Right ventricle myocardium inferior (tissue), 1 donor: ENCODE measurements around the gene SYMPK. TPM values are rescaled to one million over a fixed set of nuclear protein-coding genes. Genes with fewer than 3 reads are reported as not detected.
A peak's percentile ranks its signal among the peaks of the same experiment; 100 is the strongest.
"Not testable (repeated sequence)": the region's sequence is repeated elsewhere in the genome, so short reads cannot be mapped to it uniquely, and the experiment has no call there.

Experiments used
- ATAC-seq: fragments of 200-7000 bp; cut with Tn5 transposase; one replicate; pipeline ENCODE4 v1.9.1; 2020; ENCODE audit warnings: mild to moderate bottlenecking, moderate library complexity
- DNase-seq: peaks from one replicate; pipeline ENCODE4 v3.0.0; 2021; ENCODE audit errors: missing footprints
- intact Hi-C: fragments of 100-400 bp; cut with DNase I; formaldehyde crosslinking; loops from one replicate; pipeline ENCODE4 v1.11.0; 2022
- long read RNA-seq: library from polyadenylated mRNA; unstranded; transcript quantifications from one replicate; pipeline ENCODE4 v2.0.0, GENCODE V29; 2021
- total RNA-seq: library from RNA; stranded (reverse); fragmentation: NEBNext Ultra II Directional; extraction: Animal tissue kit (Norgen Biotek cat#: 25700); gene quantifications from one replicate; pipeline ENCODE4 v1.2.1, GENCODE V29; 2021
- donor health status: DM: no; HTN: yes; CAD: no; lungs with severe emphysema.

Gene SYMPK
- total RNA-seq, result 29.9 TPM
- long read RNA-seq, full-length matches to known transcripts, result 3 of 23 reads
- long read RNA-seq, partial matches to known transcripts, result 15 of 23 reads
- long read RNA-seq, other reads (novel, unspliced or antisense), result 5 of 23 reads

DNA sequence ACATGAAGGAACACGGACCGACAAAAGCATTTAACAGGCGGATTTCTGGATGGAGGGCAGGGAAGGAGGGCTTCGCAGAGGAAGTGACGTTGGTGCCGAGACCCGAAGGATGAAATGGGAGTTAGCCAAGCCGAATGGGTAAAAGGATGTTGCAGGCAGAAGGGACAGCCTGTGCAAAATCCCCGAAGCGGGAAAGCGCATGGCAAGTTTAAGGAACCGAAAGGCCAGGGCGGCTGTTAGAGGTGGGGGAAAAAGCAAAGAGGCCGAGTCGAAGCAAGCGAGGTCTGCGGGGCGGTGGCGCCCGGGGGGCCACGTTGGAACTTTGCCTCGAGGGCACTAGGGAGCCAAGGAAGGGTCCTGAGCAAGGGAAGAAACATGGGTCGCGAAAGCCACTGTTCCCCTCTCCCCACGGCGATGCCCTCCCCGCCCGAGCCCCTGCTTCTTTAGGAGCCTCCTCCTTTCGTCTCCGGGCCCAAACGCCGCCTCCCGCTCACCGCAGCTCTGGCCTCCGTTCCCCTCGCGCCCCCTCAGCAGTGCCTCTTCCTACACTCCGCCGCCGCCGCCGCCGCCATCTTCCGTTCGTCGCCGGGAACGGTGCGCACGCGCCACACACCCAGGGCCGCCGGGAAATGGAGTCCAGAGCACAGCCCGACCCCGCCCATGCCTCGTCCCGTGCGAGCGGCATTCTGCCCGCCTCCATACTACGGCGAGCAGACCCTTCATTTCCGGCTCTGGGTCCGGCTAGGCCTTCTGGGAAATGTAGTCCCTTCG lies at the start of gene SYMPK:
Gene SYMPK (minus strand): TSS at position 584 of the 771 bp plus-strand sequence. CDS start 8,652 bp downstream, outside the sequence.
- intact Hi-C loops, result loop anchor here (1.0 to 5.0 kb wide), 3 partner anchors 24 to 90 kb away; partner anchors contain the start of genes IRF2BP1 and MYPOP
- peak; percentile 99 for DNase-seq
- ATAC-seq, result peak; percentile 100

DNA sequence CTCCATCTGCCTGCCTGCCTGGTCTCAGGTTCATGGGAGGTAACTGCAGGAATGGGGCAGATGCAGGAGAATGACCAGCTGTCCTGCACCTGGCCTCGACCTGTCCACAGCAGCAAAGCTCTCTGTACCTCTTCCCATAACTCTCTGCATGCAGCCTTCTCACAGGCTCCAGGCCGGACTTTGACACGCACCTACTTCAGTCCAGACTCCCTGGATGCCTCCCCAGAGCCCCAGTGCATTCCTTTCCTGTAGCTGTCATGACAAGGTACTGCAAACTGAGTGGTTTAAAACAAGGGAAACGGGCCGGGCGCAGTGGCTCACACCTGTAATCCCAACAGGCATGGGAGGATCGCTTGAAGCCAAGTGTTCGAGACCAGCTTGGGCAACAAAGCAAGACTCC lies 48.3 kb upstream of the SYMPK start:
- no peak for ATAC-seq
- intact Hi-C loops, result no loop called here

DNA sequence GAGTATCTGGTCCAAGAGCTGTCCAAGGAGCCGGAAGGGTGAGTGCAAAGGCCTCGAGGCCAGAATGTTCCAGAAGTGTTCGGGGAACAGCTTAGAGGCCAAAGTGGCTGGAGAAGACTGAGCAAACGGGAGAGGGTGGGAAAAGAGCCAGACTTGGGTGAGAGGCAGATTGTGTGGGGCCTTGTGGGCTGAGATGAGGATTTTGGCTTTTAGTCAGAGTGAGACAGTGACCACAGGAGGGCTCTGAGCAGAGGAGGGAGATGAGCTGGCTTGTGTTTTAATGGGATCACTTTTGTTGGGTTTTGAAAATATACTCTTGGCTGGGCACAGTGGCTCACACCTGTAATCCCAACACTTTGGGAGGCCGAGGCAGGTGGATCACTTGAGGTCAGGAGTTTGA lies 46.0 kb upstream of the SYMPK start:
- ATAC-seq (no peak), DNase-seq (no peak)
- intact Hi-C loops, result loop anchor here (10.0 kb wide), 1 partner anchor 106 kb away; no protein-coding TSS in a partner anchor

More for the DNA sequence above, 48.3 kb upstream of the SYMPK start:
- DNase-seq, result no peak

DNA sequence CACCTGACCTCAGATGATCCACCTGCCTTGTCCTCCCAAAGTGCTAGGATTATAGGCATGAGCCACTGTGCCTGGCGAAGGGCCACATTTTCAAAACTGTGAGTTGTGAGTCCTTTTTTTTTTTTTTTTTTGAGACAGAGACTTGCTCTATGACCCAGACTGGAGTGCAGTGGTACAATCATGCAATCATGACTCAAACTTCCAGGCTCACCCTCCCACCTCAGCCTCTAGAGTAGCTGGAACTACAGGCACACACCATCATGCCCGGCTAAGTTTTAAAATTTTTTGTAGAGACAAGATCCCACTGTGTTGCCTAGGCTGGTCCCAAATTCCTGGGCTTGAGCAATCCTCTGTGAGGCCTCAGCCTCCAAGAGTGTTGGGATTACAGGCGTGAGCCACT lies 43.3 kb upstream of the SYMPK start:
- DNase-seq (no peak), ATAC-seq (no peak)
- intact Hi-C loops, result loop anchor here (10.0 kb wide), 1 partner anchor 109 kb away; no protein-coding TSS in a partner anchor

DNA sequence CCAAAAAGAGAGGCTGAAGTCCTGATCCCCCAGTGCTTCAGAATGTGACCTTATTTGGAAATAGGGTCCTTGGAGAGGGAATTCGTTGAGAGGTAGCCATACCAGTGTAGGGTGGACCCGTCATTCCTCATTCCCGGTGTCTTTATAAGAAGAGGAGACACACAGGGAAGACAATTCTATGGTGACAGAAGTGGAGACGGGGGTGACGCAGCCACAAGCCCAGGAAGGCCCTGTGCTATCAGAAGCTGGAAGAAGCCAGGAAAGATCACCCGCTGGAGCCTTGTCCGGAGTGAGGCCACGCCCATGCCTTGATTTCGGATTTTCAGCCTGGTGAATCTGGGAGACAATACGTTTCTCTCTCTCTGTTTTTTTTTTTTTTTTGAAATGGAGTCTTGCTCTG lies 42.1 kb upstream of the SYMPK start:
- ATAC-seq, result no peak
- intact Hi-C loops, result loop anchor here (10.0 kb wide), 1 partner anchor 110 kb away; no protein-coding TSS in a partner anchor
- no peak for DNase-seq

DNA sequence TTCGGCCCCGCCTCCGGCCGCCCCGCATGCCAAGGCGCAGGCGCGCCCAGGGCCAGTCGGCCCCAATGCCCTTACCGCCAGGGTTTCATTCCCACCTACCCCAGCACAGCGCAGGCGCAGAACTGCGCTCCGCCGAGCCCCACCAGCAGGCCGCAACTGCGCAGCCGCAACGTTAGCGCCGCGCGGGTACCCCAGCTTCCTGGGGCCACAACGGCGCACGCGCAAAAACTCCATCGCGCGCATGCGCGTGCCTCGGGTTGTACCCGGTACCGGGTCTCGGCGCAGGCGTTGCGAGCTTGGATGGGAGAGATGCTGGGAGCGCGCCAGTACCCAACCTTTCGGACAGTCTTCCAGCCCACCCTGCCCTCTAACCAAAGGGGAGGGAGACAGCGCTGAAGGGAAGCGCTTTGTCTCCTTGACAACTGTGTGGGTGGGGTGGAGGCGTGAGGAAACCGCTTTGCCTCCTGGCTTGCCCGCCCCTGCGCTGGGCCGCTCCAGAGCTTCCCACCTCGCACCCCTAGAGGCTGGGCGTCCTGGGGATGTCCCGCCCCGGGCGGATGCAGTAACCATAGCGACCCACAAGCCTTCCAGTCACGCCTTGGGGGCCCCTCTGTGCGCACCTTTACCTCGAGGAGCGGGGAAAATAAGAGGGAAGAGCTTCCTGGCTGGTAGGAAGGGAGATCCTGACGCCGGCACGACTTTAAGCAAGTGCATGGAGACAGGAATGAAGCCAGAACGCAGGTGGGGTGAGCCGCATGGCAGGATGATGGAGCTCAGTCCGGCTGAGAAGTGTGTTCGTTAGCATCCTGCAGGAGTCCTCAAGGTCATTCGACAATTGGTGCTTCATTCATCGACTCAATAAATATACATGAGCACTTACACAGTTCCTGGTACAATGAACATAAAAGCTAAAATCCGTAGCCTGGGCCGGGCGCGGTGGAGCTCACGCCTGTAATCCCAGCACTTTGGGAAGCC lies 40.0 kb upstream of the SYMPK start:
- ATAC-seq, result peak; percentile 97
- intact Hi-C loops, result loop anchor here (1.0 to 10.0 kb wide), 2 partner anchors 40 to 112 kb away; partner anchors contain the start of gene SYMPK
- DNase-seq, result peak; percentile 99

DNA sequence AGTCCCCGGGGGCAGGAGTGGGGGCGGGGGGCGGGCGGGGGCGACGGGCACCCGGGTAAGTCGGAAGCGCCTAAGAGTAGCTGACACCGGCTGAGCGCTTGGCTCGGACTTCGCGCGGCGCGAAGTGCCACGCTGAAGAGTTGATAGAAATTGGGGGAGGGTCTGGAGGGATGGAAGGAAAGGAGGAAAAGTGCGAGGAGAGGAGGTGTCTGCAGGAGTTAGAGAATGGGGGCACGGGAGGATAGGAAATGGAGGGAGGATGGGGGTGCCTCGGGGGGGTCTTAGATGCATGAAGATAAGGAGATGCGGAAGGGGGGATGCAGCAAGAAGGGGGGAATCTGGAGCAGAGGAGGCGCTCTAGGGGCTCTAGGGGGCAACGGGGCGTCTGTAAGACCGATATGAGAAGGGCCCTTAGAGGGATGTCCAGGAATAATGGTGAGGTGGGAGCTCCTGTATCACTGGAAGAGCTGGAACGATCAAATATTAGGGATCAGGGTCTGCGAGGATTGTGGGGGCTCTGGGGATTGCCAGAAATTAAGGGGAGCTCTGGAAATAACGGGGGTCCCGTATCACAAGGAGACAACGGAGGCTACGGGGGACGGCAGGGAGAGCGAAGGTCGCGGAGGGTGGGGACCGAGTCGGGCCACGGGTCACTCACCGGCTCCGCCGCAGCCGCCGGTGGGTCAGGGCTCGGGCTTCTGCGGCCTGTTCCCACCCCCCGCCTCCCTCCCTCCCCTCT lies 39.1 kb upstream of the SYMPK start, which contains the start of gene MYPOP:
Gene MYPOP (minus strand): TSS at position 702 of the 739 bp plus-strand sequence. CDS start 840 bp downstream, outside the sequence.
- DNase-seq (no peak), ATAC-seq (no peak)
- intact Hi-C loops, result loop anchor here (1.0 to 10.0 kb wide), 2 partner anchors 39 to 113 kb away; partner anchors contain the start of gene SYMPK

DNA sequence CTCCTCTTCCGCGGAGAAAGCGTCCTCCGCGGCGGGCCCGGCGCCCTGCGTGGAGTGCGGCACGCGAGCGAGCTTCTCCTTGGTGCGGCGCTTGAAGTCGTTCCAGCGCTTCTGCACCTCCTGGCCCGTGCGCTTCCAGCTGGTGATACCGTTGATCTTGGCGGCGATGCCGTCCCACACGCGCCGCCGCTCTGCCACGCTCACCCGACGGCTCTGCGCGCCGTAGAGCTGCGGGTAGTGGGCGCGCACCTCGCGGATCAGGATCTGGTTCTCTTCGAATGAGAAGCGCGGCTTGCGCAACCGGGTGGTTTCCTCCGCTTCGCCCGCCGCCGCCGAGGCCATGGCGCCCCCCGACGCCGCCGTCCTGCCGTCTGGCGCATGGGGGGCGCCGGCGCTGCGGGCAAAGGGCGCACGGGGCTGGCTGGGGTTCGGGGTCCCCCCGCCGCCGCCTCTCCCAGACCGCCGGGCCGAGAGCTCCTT lies 38.5 kb upstream of the SYMPK start:
- ATAC-seq (no peak), DNase-seq (peak; percentile 85)
- intact Hi-C loops, result loop anchor here (10.0 kb wide), 1 partner anchor 113 kb away; no protein-coding TSS in a partner anchor

DNA sequence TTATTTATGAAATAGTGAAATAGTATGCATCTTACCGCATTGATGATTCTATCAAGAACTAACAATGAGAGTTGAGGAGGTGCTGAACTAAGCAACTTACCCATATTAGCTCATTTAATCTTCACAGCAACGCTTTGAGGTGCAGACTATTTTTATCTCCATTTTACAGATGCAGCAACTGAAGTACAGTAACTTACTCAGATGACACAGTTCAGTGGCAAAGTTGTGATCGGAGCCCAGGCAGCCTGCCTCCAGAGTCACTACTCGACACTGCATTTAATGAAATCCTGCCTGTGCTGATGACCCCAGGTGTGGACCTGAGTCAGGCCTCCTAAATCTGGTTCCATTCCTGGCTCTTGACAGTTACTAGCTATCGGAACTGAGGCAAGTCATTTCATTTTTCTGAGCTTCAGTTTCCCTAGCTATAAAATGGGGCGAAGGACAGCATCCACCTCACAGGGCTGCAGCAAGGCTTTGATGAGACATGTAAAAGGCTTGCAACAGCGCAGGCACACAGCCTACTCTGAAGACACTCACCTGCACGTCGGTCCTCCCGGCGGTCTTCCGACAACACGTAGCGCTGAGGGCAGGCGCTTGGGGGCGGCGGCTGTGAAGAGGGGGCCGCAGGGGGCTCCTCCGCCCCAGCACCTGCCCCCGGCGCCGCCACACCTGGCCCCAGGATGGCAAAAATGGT lies 37.9 kb upstream of the SYMPK start:
- intact Hi-C loops, result loop anchor here (10.0 kb wide), 1 partner anchor 114 kb away; no protein-coding TSS in a partner anchor
- ATAC-seq, result no peak
- DNase-seq, result no peak

DNA sequence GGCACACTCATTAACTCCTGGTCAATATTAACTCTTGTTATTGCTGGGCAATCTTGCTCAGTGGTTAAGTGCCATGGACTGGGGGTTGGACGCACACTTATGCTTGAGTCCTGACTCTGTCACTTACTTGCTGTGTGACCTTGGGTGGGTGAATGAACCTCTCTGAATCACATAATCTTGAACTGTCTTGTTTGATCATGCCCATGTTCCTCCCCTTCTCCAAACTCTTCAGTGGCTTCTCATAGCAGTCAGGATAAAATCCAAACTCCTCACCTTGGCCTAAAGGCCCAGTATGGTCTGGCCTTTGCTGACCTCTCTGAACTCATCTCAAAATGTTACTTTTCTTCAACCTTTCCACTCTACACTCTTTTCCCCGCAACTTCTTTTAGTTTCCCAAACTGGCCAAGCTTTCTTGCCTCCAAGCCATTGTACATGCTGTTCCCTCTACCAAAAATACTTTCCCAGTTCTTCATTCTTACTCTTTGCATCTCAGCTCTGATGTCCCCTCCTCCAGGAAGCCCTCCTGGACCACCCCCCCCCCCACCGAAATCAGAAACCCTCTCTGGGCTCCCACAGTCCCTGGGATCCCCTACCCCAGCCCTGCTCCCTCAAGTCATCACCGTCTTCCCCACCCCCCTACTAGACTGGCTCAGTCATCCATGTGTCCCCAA lies 37.1 kb upstream of the SYMPK start:
- no peak for ATAC-seq
- intact Hi-C loops, result loop anchor here (10.0 kb wide), 1 partner anchor 115 kb away; no protein-coding TSS in a partner anchor
- DNase-seq, result no peak

DNA sequence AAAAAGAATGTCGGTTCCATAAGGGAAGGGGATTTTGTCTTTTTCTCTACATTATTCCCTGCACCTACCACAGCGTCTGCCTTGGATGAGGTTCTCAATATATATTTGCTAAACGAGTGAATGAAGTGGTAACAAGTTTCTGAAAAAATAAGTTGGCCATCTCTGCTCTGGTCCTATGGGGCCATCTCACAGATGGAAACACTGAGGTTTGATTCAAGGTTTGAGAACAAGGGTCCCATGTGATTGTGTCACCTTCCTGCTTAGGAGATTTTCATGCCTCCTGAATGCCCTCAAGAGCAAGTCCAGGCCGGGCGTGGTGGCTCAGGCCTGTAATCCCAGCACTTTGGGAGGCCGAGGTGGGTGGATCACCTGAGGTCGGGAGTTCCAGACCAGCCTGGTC lies 36.3 kb upstream of the SYMPK start:
- intact Hi-C loops, result no loop called here
- DNase-seq, result no peak

DNA sequence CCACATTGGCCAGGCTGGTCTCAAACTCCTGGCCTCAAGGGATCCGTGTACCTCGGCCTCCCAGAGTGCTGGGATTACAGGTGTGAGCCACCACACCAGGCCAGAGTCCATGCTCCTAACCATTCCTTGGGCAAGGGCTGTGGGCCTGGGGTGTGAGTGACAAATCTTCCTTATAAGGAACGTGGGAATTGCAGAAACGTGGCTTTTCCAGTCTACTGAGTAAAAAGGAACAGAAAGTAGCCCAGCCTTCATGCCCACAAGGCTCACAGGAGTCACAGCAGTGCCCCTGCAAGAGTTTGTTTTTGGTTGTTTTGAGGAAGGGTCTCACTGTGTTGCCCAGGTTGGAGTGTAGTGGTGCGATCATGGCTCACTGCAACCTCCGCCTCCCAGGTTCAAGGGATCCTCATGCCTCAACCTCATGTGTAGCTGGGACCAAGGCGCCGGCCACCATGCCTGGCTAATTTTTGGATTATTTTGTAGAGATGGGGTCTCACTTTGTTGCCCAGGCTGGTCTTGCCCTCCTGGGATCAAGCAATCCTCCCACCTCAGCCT lies 34.4 kb upstream of the SYMPK start:
- intact Hi-C loops, result no loop called here
- ATAC-seq (no peak), DNase-seq (no peak)

More for the DNA sequence above, 36.3 kb upstream of the SYMPK start:
- ATAC-seq, result no peak

DNA sequence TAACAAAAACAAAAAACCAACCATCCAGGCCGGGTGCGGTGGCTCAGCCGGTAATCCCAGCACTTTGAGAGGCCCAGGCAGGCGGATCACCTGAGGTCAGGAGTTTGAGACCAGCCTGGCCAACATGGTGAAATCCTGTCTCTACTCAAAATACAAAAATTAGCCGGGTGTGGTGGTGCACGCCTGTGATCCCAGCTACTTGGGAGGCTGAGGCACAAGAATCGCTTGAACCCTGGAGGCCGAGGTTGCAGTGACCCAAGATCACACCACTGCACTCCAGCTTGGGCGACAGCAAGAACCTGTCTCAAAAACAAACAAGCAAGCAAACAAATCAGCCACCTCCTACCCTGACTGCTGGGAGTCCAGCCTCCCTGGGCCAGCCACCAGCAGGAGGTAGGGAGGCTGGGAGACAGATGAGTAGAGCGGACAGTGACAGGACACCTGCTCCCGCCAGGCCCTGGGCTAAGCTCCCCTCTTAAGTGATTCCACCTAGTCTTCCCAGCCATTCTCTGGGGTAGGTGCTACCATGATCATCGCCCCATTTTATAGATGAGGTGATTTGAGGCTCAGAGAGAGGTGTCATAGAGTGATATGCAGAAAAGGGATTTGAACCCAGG lies 33.1 kb upstream of the SYMPK start:
- ATAC-seq, intact Hi-C loops, DNase-seq: not testable (repeated sequence)

DNA sequence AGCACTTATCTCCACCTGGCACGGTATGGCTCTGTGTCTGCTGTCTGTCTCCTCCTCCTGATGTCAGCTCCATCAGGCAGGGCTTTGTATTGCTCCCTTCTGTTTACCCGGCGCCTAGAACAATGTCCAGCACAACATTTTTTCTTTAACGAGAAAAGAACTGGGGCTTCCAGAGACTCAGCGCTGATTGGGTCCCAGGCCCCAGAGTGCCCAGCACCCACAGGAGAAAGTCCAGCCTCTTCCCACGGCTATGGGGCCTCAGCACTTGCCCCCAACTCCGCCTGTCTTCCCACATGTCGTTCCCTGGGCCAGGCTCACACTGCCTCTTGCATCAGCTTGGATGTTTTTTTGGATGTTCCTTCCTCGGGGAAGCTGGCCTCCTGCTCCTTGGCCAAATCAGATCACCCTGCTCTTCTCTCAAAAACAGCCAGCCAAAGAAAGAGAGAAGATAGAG lies 32.6 kb upstream of the SYMPK start:
- DNase-seq (no peak), ATAC-seq (no peak)
- intact Hi-C loops, result no loop called here

DNA sequence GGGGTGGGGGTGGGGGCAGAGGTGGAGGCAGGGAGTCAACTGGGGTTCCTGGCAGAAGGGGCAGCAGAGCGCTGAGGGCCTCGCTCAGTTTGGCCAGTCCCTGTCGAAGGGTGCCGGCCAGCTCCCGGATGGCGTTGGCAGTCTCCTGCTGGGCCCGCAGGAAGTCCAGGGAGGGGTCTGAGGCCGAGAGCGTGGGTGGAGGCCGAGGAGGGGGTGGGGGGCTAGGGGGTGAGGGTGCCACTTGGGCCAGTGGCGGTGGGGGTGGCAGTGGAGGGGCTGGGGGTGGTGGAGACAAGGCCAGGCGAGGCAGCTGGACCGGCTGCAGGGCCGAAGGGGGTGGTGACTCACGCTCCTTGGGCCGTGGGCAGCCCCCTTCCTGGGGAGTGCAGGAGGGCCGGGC lies 27.9 kb upstream of the SYMPK start:
- DNase-seq (no peak), ATAC-seq (no peak)
- intact Hi-C loops, result no loop called here
